ENCODE results near the gene EPB41L5.
"Not testable (repeated sequence)": the region's sequence is repeated elsewhere in the genome, so short reads cannot be mapped to it uniquely, and the experiment has no call there.

The EPB41L5 gene

DNA sequence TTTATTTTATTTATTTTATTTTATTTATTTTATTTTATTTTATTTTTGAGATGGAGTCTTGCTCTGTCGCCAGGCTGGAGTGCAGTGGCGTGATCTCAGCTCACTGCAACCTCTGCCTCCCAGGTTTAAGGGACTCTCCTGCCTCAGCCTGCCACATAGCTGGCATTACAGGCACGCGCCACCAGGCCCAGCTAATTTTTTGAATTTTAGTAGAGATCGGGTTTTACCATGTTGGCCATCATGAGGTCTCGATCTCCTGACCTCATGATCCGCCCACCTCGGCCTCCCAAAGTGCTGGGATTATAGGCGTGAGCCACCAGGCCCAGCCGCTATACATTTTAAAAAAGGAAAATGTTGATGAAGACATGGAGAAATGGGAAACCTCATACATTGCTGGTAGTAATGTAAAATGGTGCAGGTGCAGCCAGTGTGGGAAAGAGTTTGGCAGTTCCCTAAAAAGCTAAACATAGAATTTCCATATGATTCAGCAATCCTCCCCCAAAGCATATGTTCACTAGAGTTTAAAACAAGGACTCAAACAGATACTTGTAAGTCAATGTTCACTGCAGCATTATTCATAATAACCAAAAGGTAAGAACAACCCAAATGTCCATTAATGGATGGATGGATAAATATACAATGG, 187.1 kb downstream of the EPB41L5 start:
- DNase-seq (ENCODE audit: low read depth), result not testable (repeated sequence)

DNA sequence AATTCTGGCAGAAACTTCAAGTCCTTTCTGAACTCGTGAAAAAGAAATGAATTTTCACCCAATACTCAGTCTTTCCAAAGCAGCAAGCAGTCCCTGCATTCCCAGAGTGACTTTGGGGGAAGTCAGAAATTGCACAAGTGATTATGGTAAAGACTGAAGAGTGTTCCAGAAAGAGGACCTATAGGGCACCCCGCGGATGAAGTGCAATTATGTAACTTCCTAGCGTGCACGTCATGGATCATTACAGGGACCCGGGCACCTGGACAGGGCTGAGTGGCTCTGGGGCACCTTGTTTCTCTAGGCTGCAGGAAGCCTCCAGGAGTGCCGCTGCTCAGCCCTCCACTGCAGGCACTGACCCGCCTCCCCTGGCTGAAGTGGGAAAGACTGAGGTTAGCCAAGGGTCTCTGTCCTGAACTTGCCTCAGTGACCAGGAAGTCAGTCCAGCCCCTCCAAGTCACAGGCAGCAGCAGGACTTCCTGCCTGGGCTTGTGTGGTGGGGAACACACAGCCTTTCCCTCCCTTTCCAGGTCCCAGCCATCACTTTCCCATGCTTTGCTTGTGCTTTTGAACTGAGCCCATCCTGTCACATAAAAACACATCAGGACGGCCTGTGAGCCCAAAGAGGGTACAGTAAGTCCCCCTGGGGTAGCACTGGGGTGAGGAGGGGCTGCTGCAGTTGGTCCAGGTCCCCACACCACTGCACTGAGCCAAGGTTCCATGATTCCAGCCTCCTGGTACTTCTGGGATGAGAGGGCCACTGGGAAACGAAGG, 190.6 kb downstream of the EPB41L5 start:
- DNase-seq (ENCODE audit: low read depth), result no peak

DNA sequence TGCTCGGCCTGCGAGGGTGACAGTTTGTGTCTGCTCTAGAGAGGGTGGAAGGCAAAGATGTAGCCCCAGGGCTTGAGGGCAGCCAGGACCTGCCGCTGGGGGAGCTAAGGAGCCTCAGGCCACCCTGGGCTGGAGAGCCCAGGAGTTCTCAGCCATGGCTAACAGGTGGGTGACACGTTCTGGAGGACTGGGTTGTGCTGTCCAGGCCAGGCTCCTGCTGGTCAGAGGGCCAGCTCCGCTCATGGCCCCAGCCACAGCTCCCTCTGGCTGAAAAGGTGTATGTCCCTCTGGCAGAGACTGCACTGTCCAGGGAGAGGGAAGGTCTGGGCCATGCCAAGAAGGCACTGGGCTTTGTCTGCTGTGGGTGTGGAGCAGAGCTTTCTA, 191.1 kb downstream of the EPB41L5 start:
- DNase-seq (ENCODE audit: low read depth), result no peak

DNA sequence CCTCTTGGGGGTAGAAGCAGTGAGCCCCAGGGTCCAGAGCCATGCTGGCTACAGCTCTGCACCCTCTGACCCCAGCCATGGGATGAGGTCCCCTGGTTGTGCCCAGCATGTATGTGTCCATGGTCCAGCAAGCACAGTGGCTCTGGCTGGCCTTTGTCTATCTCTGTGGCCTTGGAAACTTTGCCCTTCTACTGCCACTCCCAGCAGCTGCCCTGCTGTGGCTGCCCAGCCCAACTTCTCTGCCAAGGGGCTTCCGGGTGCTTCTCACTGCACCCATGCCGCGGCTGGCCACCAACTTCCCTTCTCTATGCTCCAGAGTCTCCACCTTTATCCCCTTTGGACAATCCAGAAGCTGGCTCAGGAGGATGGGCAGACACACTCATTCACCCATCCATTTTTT, 191.5 kb downstream of the EPB41L5 start:
- no peak for DNase-seq (ENCODE audit: low read depth)

DNA sequence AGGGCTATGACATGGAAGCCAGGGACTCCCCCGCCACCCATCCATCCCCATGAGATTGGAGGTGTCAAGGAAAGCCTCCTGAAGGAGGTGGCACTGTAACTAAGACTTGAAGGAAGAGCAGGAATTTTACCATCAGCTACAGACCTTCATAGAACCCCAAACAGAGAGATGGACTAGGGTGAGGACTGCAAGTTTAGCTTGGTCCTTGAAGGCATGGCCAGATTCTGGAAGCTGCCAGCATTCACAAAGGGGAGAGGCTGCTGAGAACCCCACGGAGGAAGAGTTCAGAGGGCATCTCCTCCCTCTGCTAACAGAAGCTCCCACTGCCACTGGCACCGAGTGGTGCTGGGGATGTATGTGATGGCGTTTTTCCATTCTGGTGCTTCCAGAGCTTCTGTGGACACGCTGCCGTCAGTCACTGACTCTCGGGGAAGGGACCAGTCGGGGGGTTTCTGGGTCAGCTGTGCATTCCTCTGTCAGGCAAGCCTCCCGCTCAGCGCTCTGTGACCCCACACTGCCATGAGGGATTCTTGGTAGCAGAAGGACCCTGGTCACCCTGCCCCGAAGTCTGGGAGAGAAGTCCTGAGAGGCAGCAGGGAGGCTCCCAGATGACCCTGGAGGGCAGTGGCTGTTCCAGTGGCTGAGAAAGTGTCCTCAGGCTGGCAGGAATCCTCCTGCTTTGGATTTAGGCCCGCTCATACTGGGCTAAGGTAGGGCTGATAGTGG, 192.2 kb downstream of the EPB41L5 start:
- DNase-seq (ENCODE audit: low read depth), result no peak

DNA sequence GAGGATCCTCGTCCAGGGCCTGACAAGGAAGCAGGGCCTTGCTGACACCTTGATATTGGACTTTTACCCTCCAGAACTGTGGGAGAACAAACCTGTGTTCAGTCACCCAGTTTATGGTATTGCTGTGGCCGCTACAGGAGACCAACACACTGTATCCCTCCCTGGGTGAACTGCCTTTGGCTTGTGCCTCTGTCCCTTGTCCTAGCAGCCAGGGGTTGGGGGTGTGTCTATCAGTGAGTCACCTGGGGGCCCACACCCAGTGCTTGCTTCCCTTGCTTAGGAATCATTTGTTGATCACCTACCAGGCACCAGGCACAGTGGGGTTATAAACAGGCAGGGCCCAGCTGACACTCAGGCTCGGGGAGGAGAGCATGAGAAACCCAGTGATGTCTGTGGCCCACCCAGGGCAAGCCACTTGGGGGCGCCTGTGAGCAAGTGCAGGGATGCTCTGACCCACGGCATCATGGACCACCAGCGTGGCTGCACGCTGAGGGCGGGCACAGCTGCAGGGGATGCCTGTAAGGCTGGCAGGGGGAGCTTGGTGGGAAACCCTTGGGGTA, 193.2 kb downstream of the EPB41L5 start:
- DNase-seq (ENCODE audit: low read depth), result no peak

DNA sequence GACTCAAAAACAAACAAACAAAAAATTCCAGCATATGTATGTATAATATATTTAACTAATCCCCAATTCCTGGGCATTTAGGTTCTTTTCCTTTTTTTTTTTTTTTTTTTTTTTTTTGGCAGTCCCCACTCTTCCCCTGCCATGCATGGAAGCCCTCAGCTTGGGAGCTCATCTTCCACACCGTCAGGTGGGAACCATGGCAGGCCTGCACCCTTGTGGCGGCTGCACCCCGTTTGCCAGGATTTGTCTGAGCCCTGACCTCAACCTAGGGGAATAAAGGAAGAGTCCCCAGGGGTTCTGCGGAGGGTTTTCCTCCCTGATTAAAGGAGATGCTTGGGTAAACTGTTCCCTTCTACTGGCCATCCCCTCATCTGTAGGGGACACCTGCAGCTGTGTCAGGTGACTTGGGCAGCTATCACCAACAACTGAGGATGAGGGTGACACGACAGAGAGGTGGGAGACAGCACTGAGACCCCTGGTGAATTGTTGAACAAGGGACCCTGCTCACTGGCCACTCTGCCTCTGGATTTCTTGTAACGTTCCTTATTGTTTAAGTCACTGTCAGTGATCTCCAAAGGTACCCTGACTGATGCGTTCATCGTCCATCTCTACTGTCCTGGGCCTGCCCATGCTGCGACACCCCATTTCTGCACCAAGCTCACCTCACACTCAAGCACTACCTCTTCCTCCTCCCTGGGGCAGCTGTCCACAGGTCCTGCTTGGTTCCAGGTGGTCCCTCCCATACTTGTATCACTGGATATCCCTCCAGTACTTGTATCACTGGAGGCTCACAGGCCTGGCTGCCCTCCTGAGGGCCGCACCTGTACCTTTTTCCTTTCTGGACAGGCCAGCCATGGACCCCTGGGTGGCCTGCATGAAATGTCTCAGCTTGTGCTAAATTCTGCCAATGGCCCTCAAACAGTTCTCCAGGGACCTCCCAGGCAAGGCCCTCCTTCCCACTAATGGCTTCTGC, 195.8 kb downstream of the EPB41L5 start:
- DNase-seq (ENCODE audit: low read depth), result no peak

DNA sequence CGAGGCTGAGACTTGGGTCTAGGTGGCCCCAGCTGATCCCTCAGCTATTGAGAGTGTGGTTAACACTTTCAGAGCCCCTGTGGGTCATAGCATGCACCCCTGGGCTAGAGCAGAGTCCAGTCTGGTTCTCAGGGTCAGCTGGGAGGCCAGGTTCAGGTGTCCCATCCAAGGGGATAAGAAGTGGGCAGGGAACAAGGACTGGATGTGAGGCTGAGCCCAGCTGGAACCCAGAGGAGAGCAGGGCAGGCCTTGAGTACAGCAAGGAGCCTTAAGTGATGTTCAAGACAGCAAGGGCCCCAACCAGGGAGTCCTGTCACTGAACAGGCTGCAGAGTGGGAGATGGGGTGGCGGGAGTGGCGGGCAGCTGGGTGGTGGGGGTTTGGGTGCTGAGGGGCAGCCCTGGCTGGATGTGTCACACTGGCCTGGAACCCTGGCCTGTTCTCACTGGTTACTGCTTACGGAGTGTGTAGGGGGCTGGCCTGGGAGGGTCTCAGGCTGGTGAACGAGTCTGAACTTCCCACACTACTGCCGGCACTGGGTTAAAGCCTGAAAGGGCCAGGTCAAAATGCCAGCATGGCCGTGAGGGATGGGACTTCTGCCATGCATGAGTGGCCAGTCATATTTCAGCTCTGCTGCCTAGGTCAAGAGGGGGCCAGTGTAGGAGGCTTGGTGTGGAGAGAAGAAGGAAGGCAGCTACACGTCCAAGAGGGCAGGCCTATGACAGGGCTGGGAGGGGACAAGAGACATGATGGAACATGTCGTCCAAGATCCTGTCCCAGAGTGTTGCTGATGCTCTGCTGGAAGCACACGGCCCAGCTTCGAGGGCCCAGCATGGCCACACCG, 196.8 kb downstream of the EPB41L5 start:
- DNase-seq (ENCODE audit: low read depth), result no peak

DNA sequence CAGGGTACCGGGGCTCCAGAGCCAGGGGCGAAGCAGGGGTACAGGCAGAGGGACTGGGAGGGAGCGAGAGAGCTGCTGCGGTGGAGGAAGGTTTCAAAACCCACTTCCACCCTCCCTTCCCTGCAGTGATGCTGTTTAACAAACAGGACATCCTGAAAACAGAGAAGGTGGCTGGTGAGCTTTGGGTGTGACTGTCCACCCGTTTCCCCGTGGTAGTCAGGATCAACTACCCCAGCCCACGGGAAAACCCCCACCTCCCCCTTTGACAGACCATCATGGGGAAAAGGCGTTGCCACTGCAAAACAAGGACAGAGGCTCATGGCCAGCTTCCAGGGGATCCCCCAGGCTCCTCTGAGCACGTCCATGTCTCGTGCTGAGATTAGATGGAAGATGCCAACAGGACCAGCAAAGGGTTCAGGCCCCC, 197.4 kb downstream of the EPB41L5 start:
- DNase-seq (ENCODE audit: low read depth), result no peak

DNA sequence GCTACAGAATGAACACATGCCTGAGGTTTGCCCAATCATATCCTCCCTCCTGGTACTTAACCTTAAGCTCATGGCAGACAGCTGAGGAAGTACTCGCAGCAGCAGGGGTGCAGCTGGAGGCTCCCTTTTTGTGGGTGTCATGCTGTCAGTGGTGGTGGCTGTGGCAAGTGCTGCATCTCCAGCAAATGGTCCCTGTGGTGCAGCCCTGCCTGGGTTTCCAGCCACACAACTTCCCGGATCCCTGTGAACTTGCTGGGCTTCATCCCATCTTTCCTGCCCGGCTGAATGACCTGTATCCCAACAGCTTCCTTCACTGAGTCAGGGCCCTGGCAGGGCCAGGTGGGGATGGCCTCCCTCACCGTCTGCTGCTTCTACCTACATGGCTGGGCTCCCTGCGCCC, 205.3 kb downstream of the EPB41L5 start:
- DNase-seq (ENCODE audit: low read depth), result no peak

DNA sequence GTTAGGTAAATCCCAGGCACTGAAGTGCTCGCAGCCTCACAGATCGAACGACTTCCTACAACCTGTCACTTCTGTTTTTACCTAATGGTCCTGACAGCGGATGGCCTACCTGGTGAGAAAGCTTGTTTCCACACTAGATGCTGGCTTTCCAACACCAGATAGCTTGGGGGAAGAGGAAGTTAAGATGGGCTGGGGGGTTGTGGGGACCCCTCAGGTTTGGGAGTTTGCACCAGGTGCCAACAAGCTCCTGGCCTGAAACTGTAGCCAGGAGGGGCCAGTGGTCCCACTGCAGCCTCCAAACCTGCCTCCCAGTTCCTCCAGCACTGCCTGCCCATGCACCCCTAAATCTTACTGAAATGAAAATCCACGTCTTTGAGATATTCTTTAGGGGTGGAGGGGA, 206.4 kb downstream of the EPB41L5 start:
- no peak for DNase-seq (ENCODE audit: low read depth)

DNA sequence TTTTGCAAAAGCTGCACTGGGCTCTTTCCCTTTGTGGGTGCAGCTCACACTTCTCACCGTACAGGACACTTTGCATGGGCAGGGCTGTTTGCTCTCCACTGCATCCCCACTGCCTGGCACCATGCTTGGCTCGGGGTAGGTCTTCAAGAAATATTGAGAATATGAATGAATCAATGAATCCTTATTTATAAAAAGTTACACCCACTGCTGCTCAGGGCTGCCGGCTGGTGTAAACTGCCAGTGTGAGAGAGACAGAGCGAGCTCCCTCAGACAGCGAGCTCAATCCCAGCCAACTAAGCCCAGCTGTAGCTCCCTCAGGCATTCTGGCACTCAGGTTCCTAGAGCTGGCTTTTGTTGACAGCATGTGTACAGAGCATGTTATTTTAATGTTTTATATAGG, 206.9 kb downstream of the EPB41L5 start:
- DNase-seq (ENCODE audit: low read depth), result no peak

DNA sequence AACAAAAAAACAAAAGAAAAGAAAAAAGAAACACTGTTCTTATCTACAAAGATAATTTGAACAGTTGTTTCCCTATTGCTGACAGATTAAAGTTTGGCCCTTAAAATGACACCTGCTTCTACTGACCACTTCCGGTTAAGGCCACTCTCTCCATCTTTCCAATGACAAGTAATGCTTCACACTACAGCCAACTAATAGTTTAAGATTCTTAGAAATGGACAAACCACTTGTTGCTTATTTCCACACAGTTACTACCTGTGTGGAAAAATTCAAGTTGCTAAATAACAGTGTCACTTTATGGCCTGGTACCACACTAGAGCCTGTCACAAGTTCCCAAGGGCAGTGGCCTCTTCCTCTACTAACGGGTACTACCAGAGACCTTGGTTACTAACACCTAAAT, 207.9 kb downstream of the EPB41L5 start:
- no peak for DNase-seq (ENCODE audit: low read depth)

DNA sequence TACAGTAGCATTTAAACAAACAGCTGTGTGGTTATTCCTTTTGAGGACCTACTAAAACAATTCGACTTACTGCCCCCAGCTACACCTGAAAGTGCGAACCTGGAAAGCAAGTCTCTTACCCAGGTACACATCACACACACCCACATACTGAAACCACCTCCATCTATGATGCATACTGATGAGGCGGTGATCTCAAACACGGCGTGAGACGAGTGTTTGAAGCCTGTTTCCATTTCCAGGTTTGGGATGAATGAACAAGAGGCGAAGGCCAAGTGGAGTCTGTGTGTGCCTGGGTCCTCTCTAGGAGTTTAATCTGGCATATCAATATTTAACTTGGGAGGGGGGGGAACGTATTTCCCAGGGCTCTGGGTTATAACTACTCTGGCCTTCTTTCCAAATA, 208.7 kb downstream of the EPB41L5 start:
- no peak for DNase-seq (ENCODE audit: low read depth)

DNA sequence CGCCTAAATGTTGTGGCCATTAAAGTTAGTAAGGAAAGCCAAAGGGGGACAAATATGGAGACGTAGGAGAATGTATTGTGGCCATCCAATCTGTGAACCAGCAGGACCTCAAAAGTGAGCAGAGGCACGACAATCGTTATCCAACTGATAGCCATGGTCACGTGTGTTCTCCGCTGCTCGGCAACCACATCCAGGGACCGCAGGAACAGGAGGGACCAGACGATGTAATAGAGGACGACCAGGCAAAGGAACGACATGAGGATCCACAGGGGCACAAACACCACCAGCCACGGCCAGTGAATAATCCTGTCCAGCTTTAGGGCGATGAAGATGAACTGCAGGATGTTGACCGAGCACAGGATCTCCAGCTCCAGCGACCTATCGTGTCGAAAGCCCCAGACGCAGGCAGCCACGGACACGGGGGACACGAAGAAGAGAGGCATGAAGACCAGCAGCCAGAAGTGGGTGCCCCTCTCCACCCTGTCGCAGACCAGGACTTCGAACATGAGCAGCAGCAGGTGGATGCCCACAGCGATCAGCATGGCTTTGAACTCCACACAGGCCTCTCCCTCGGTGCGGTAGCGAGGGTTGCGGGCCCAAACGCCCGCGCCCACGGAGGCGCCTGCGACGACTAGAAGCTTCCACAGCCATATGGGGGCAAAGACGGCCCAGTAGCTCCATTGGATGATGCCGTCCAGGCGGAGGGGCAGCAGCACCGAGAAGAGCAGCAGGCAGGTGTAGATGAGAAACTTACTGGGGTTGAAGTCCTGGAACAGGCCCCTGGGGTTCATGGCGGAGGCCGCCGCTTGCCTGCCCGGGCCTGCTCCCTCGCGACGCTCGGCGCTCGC, 209.5 kb downstream of the EPB41L5 start:
- DNase-seq (ENCODE audit: low read depth), result no peak

DNA sequence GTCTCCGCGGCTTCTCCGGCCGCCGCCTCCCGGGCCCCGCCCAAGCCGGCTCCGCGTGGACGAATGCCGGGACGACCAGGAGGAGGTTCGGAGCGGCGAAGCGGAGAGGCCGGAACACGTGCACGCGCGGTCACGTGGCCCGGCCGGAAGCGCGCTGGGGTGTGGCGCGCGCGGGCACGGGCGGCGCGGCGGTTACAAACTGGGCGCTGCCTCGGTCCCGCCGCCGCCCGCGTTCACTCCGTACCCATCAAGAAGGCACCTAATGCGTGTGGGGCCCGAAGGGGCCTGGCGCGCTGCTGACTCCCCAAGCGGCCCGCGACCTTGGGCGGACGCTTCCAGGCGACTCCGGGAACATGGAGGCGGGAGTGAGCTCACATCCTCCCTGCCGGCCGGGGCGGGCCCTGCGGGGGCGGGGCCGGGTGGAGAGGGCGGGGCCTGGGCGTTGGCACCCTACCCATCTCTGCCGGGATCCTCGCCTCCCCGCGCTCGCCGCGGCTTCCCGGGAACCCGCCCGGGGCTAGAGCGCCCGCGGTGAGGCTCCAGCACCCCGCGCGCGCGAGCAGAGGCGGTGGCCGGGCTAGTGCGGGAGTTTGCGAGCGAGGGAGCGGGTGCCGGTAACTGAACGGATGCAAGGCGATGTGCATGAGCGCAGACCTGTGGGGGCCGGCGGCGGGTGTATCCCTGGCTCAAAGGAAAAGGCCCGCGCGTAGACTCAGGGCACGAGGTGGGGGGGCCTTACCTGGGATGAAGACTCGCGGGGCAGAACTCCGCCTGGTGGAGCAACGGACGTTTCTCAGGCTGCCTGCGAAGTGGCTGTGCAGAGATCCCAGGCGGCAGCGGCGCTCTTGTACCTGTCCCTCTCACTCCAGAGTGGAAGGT, 210.4 kb downstream of the EPB41L5 start, which contains the start of gene TMEM185B:
Gene TMEM185B, minus strand, starts transcription at position 367 of the 879 bp plus-strand sequence. CDS start 424 bp downstream, outside the sequence.
- peak; percentile 89 for DNase-seq (ENCODE audit: low read depth)

DNA sequence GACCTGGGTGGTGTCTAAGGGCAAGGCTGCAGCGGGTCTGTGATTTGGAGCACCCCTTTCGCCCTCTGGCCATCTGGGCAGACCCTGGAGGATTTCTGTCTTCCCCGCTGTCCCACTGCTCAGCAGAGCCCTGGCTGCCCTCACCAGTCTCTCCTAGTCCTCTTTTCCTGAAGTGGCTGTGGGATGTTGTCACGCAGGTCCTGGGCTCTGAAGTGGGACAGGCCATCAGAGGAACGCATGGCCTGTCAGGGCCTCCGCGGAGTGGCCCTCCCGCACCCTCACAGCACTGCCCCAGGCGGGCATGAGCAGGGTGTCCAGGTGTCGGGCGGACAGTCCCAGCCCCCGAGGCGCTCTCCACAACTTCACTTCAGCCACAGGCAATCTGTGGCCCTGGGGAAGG, 211.4 kb downstream of the EPB41L5 start:
- DNase-seq (ENCODE audit: low read depth), result no peak

DNA sequence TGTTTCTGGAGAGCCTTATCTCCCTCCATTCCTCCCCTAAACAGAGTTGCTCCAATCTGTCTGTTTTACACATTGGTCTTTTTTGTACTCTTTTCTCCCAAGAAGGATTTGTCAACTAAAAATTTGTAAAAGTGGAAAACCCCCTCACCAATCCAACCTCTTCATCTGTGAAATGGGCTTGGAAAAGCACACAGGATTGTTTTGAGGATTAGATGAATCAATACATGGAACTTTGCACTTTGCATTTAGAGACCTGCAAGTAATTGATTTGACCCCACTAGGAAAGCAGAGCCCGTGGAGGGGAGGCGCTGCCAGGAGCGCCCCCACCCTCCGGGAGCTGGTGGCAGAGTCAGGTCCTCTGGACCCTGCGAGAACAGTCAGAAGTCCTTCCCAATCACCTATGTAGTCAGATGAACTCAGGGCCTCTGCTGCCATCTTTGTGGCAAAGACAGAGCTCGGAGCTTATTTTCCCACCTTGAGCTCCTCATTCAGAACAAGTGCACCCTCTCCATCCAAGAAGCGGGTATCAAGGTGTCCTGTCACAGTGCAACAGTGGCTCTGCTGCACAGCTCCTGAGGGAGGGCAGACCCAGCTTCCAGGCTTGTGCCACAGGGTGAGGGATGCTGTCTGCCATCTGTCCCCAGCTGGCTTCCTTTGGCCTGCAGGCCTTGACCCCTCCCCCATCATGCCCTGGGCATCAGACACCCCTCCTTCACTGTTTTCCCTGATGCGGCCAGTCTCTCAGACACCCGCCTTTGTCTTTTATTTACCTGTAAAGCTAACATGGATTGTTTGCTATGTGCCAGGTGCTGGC, 212.1 kb downstream of the EPB41L5 start:
- no peak for DNase-seq (ENCODE audit: low read depth)
